HCT116 (cell line): ENCODE results near the gene POPDC2.

Experiments
- ELF1 ChIP-seq: IDR thresholded peaks from 2 replicates; pipeline ENCODE4 v1.6.1; 2012; ENCODE audit warnings: low read depth, borderline replicate concordance
- POLR2A ChIP-seq: IDR thresholded peaks from 2 replicates; pipeline ENCODE4 v1.7.0; 2011; ENCODE audit warnings: borderline replicate concordance; ENCODE audit not compliant: insufficient read depth, insufficient read length; ENCODE audit errors: extremely low read depth
- REST ChIP-seq: IDR thresholded peaks from 2 replicates; pipeline ENCODE4 v1.6.1; 2012; ENCODE audit warnings: low read depth
- TF ChIP-seq, protein P1 (sequence below), 3 experiments: fragments of 200-600 bp in 1 of 3; sonication (generic) in 1 of 3; IDR thresholded peaks in 2 of 3; conservative IDR thresholded peaks in 1 of 3; 2 replicates each; pipeline ENCODE4 v1.5.1; 2012 to 2017; ENCODE audit warnings: low read depth in 2 of 3, low read length in 2 of 3, antibody characterized with exemption in 1 of 3, borderline replicate concordance in 1 of 3, control low read depth in 1 of 3, mild to moderate bottlenecking in 1 of 3, mixed read lengths in 1 of 3, mixed run types in 1 of 3, moderate library complexity in 1 of 3; ENCODE audit not compliant: insufficient read depth in 1 of 3

DNA sequence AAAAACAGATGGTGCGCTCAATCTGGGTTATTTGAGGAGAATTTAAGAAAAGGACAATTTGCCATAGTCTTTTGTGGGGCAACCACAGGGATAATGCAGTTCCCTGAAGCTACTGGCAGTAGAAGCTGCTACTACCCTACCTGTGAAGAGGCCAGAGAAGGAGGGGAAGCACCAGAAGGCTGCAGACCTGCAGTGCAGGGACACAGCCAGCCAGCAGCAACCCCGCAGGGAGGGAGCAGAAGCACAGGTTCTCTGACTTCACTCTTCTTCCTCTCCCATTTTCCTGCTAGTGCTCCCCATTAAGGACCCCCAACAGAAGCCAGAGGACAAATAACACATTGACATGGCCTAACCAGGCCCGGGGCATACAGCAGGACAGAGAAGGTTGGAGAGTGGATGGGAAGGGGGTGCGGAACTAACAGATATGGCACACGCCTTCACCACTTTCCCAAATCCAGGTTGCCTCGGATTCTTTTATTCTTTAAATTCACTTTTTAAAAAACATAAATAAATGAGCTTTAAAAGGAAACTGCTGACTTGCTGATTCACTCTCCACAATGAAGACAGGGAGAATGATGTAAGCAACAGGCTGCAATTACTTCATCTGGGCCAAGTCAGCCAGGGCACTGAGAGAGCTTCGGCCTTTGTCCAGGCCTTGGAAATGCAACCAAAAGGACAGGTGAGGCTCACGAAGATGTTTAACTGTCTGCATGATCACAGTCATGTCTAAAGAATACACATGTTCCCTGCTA lies 30.1 kb downstream of the POPDC2 start:
- TF ChIP-seq, protein P1, sequence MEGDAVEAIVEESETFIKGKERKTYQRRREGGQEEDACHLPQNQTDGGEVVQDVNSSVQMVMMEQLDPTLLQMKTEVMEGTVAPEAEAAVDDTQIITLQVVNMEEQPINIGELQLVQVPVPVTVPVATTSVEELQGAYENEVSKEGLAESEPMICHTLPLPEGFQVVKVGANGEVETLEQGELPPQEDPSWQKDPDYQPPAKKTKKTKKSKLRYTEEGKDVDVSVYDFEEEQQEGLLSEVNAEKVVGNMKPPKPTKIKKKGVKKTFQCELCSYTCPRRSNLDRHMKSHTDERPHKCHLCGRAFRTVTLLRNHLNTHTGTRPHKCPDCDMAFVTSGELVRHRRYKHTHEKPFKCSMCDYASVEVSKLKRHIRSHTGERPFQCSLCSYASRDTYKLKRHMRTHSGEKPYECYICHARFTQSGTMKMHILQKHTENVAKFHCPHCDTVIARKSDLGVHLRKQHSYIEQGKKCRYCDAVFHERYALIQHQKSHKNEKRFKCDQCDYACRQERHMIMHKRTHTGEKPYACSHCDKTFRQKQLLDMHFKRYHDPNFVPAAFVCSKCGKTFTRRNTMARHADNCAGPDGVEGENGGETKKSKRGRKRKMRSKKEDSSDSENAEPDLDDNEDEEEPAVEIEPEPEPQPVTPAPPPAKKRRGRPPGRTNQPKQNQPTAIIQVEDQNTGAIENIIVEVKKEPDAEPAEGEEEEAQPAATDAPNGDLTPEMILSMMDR (IDR thresholded peaks at IDR 0.05 in 2 of 3, conservative IDR thresholded peaks at IDR 0.05 in 1 of 3; ENCODE audit: borderline replicate concordance in 1 of 3, insufficient read depth in 1 of 3, low read depth in 2 of 3, low read length in 2 of 3) = no peak
- no peak for TF ChIP-seq REST
- no peak for TF ChIP-seq POLR2A
- no peak for TF ChIP-seq ELF1
